IPS-20b (cell line): ENCODE data around the gene CDKN2A.

ENCODE experiments used
- H3K27ac ChIP-seq: one replicate; pipeline ENCODE4 v1.5.1; 2013; ENCODE audit warnings: low read length
- H3K27me3 ChIP-seq: 2 replicates; pipeline ENCODE4 v1.6.1; 2013; ENCODE audit warnings: mild to moderate bottlenecking, low read length, inconsistent platforms; ENCODE audit not compliant: insufficient read depth
- H3K36me3 ChIP-seq: 2 replicates; pipeline ENCODE4 v1.6.1; 2013; ENCODE audit warnings: low read depth, mild to moderate bottlenecking, inconsistent platforms, low read length, moderate library complexity; ENCODE audit not compliant: insufficient read depth
- H3K4me1 ChIP-seq: 2 replicates; pipeline ENCODE4 v1.6.1; 2013; ENCODE audit warnings: mild to moderate bottlenecking, control low read depth, inconsistent platforms, low read length, moderate library complexity; ENCODE audit not compliant: insufficient read depth
- H3K4me3 ChIP-seq: 2 replicates; pipeline ENCODE4 v1.5.1; 2013; ENCODE audit warnings: mild to moderate bottlenecking, low read length, inconsistent platforms
- H3K9ac ChIP-seq: 2 replicates; pipeline ENCODE4 v1.6.1; 2013; ENCODE audit warnings: low read depth, mild to moderate bottlenecking, inconsistent platforms, low read length, moderate library complexity
- H3K9me3 ChIP-seq: 2 replicates; pipeline ENCODE4 v1.6.1; 2013; ENCODE audit warnings: mild to moderate bottlenecking, low read depth, low read length, inconsistent platforms; ENCODE audit not compliant: insufficient read depth

CDKN2A gene

DNA sequence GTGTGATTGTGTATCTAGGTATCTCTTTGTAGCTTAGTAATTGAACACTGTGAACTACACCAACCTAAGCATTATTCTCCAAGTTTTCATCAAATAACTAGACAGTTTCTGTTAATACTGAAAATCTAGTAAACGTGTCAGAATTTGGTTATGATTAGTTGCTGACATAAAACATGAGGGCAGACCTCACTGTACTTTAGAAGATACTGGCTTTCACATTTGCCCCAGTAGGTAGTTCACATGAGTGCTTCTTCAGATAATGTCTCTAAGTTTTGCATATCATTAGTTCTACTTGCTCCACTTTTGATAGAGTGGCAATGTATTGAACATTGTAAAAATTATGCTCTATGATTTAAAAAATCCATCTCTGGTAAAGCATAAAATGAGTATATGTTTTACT lies 7.8 kb upstream of the CDKN2A start:
- Histone ChIP-seq H3K9me3 (no peaks in the 10 kb centered on the region), H3K4me3 (no peak overlapping the region), H3K27me3 (peaks cover 100% of the 10 kb centered on the region), H3K36me3 (no peaks in the 10 kb centered on the region), H3K9ac (no peak overlapping the region), H3K27ac (no peak overlapping the region), H3K4me1 (peaks cover 14% of the 10 kb centered on the region)

- Histone ChIP-seq H3K9ac (no peak overlapping the region), H3K9me3 (no peaks in the 10 kb centered on the region), H3K4me3 (no peak overlapping the region), H3K4me1 (peaks cover 16% of the 10 kb centered on the region), H3K27me3 (peaks cover 99% of the 10 kb centered on the region), H3K36me3 (no peaks in the 10 kb centered on the region), H3K27ac (no peak overlapping the region)
Observed at GRCh38 chr9:21998026-21998425, 3.8 kb upstream of the CDKN2A start.

DNA sequence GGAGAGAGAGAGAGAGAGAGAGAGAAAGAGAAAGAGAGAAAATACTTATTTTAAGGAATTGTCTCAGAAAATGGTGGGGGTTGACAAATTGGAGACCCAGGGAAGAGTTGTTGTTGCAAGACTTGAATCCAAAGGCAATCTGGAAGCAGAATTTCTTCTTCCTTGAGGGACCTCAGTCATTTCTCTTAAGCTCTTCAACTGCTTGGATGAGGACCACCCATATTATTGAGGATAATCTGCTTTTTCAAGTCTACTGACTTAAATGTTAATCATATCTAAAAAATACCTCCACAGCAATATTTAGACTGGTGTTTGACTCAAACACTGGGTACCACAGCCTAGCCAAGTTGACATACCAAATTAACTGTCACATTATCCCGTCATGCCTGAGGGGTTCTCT lies 3.3 kb upstream of the CDKN2A start:
- H3K9ac ChIP-seq: no peak overlapping the region
- H3K36me3 ChIP-seq: no peaks in the 10 kb centered on the region
- H3K4me3 ChIP-seq: no peak overlapping the region
- H3K4me1 ChIP-seq: peaks cover 16% of the 10 kb centered on the region
- no peak overlapping the region for H3K27ac ChIP-seq
- peaks cover 99% of the 10 kb centered on the region for H3K27me3 ChIP-seq
- H3K9me3 ChIP-seq: no peaks in the 10 kb centered on the region

- no peak overlapping the region for H3K9ac ChIP-seq
- H3K36me3 ChIP-seq: no peaks in the 10 kb centered on the region
- peaks cover 99% of the 10 kb centered on the region for H3K27me3 ChIP-seq
- peaks cover 16% of the 10 kb centered on the region for H3K4me1 ChIP-seq
- no peaks in the 10 kb centered on the region for H3K9me3 ChIP-seq
- H3K4me3 ChIP-seq: peak overlapping the region; percentile 80; the same call in 1 of the 2 replicates
- no peak overlapping the region for H3K27ac ChIP-seq
Observed at GRCh38 chr9:21996858-21997257, 2.7 kb upstream of the CDKN2A start.

- Histone ChIP-seq H3K9ac (no peak overlapping the region), H3K9me3 (no peaks in the 10 kb centered on the region), H3K27ac (no peak overlapping the region), H3K4me1 (peaks cover 16% of the 10 kb centered on the region), H3K27me3 (peaks cover 99% of the 10 kb centered on the region), H3K4me3 (peak overlapping the region; percentile 80), H3K36me3 (no peaks in the 10 kb centered on the region)
Observed at GRCh38 chr9:21996438-21996837, 2.2 kb upstream of the CDKN2A start.

GRCh38 chr9:21995666-21996398 lies 1.6 kb upstream of the CDKN2A start:
- Histone ChIP-seq H3K36me3 (no peaks in the 10 kb centered on the region), H3K27me3 (peaks cover 99% of the 10 kb centered on the region), H3K9ac (no peak overlapping the region), H3K9me3 (no peaks in the 10 kb centered on the region), H3K4me3 (peak overlapping the region; percentile 80), H3K4me1 (peaks cover 16% of the 10 kb centered on the region), H3K27ac (no peak overlapping the region)

DNA sequence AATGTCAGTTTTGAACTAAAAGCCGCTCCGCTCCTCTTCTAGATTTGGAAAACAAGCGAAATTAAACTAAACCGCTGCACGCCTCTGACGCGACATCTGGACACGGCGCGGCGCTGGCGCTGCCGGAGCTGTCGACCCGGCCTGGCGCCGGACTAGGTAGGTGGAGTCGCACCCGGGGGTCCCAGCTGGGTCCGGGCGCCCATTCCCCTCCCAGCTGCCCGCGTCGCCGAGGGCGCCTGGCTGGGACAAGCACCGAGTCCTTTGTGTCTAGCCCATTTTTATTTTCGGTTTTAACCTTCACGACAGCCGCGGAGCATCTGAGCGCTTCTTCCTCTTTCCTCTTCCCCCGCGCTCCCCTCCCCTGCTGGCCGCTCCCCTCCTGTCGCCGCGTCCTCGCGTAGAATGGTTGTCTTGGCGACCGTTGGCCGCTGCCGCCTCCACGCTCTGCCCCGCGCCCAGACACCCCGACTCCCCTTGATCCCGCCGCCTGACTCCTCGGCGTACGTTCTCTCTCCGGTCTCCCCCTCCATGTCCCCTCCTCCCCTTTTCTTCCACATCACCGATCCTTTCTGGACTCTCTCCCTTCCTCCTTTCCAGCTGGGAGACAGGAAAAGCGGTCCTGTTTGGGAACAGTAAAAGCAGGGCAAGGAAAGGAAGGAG lies 944 bp upstream of the CDKN2A start:
- Histone ChIP-seq H3K27me3 (peaks cover 99% of the 10 kb centered on the region), H3K9ac (no peak overlapping the region), H3K4me1 (peaks cover 17% of the 10 kb centered on the region), H3K9me3 (no peaks in the 10 kb centered on the region), H3K4me3 (peak overlapping the region; percentile 80), H3K36me3 (no peaks in the 10 kb centered on the region), H3K27ac (no peak overlapping the region)

DNA sequence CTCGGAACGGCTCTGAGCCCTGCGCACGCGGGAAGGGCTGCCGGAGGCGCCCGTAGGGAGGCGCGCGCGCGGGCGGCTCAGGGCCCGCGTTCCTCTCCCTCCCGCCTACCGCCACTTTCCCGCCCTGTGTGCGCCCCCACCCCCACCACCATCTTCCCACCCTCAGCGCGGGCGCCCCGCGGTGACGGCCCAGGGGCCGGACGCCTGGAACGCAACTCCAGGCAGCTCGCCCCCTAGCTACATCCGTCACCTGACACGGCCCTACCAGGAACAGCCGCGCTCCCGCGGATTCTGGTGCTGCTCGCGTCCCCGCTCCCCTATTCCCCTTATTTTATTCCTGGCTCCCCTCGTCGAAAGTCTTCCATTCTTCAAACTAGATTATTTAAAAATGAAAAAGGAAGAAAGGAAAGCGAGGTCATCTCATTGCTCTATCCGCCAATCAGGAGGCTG lies 389 bp upstream of the CDKN2A start, which contains the start of gene CDKN2B-AS1:
Gene CDKN2B-AS1, plus strand, starts transcription at position 236 of the 450 bp plus-strand sequence.
- Histone ChIP-seq H3K4me3 (peak within 1 kb of the TSS; percentile 80), H3K4me1 (peaks cover 19% of the 10 kb centered on the region), H3K27ac (no peak within 1 kb of the TSS), H3K27me3 (peaks cover 99% of the 10 kb centered on the region), H3K36me3 (no peaks in the 10 kb centered on the region), H3K9me3 (no peaks in the 10 kb centered on the region), H3K9ac (no peak within 1 kb of the TSS)

DNA sequence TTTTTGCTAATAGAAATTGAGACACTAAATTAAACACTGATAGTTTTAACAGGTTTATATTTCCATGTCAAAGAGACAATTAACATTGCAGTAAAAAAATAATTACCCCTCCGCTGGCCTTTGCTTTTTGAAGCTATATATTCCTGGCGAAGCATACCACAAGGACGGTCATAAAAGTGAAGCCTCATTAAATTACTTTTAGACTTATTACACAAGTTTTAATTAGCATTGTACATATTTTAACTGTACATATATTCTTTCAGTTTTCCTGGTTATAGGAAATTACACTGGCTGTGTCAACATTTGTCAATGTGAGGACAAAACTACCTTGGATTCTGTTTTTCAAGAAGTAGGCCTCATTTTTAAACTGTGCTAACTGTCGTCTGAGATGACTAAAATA lies 1.2 kb downstream of the CDKN2A start:
- H3K27ac ChIP-seq: no peak overlapping the region
- H3K4me1 ChIP-seq: peaks cover 15% of the 10 kb centered on the region
- H3K4me3 ChIP-seq: peak overlapping the region; percentile 58; the same call in 1 of the 2 replicates
- H3K9me3 ChIP-seq: no peaks in the 10 kb centered on the region
- no peak overlapping the region for H3K9ac ChIP-seq
- H3K36me3 ChIP-seq: no peaks in the 10 kb centered on the region
- peaks cover 99% of the 10 kb centered on the region for H3K27me3 ChIP-seq

DNA sequence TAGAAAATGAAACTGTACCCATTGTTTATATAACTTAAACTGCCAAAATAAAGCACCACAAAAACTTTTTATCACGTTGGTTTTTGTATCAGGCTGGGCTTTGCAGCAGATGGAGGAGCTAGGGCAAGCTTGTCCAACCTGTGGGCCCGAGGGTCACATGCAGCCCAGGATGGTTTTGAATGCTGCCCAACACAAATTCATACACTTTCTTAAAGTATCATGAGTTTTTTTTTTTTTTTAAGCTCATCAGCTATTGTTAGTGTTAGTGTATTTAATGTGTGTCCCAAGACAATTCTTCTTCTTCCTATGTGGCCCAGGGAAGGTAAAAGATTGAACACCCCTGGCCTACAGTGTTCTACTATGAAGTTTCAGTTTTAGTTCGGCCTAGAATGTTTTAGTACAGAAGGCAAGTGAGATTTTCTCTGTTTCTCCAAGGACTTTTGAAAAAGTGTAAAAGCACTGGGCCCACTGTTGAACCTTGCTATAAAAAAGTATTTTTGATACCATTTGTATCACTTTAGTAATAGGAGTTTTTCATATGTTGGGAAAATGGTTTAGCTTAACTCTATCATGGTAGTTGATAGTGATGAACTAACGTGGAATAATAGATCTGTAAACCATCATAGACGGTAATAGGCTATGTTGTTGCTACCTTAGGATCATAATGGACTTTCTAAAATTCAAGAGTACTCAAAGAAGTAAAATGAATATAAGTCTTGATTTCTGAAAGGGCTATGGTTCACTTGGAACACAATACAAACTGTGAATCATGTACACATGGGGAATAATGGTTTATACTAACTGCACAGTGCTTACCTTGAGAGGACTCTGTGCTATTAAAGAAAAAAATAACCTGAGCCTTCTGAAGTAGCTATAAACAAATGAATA lies 2.9 kb downstream of the CDKN2A start:
- no peak overlapping the region for H3K9ac ChIP-seq
- peaks cover 99% of the 10 kb centered on the region for H3K27me3 ChIP-seq
- H3K9me3 ChIP-seq: no peaks in the 10 kb centered on the region
- H3K4me3 ChIP-seq: no peak overlapping the region
- H3K36me3 ChIP-seq: no peaks in the 10 kb centered on the region
- H3K27ac ChIP-seq: no peak overlapping the region
- H3K4me1 ChIP-seq: peaks cover 3% of the 10 kb centered on the region; the same call in 1 of the 2 replicates

DNA sequence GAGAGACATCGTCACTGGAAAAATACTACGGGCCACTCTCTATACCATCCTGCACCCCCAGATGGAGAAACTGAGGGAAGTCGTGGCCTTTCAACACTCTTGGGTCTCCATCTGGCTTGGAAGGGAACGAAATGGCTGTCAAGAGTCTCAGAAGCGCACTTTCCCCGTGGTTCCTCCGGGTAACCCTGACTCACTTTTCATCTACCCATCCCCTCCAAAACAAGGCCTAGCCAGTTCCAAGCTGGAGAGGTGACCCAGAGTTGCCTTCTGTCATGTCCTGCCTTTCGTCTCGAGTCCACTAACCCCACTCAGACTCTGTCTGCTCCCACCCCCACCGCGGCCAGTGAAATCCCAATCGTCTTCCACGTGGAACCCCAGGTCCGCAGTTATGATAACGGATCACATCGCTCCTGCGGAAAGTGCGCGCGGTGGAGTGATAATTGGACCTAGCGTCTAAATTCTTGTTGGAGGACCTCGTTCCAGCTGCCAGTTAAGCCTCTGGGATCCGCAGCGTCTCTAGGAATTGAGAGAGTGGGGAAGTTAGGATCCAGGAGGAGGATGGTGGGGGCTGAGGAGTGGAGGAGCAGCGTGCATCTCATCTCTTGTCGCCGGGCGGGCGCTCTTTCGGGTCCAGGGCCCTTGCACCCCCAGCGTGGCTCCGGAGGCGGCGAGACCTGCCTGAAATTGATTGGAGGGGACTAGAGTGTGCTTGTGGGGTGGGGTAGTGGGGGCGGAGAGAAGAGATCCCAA lies 4.6 kb downstream of the CDKN2A start:
- Histone ChIP-seq H3K27ac (no peak overlapping the region), H3K27me3 (peaks cover 99% of the 10 kb centered on the region), H3K4me3 (peak overlapping the region; percentile 49; the same call in 1 of the 2 replicates), H3K36me3 (no peaks in the 10 kb centered on the region), H3K9ac (no peak overlapping the region), H3K4me1 (peaks cover 3% of the 10 kb centered on the region; the same call in 1 of the 2 replicates), H3K9me3 (no peaks in the 10 kb centered on the region)
